ENCODE data around the gene GJC3. TPM values are rescaled to one million over a fixed set of nuclear protein-coding genes. Genes with fewer than 3 reads are reported as not detected.

GJC3 gene
- total and polyA plus RNA-seq, 2 of the 13 experiments (the other 11 are each of a cell fraction or from before 2014, with no cell fraction given) = 0.75 to 1.4 TPM

GRCh38 chr7:99928994-99929729, at the start of gene GJC3 (continued):
- TF ChIP-seq RERE (CRISPR knock-in tag; IDR thresholded peaks at IDR 0.05; ENCODE audit: low read depth) (no peak), ZNF12 (CRISPR knock-in tag; IDR thresholded peaks at IDR 0.05) (no peak), POLR2G (IDR thresholded peaks at IDR 0.05; ENCODE audit: low read depth, low read length) (peak; percentile 66), STAT6 (CRISPR knock-in tag; IDR thresholded peaks at IDR 0.05; ENCODE audit: borderline replicate concordance) (no peak), NCOA5 (CRISPR knock-in tag; IDR thresholded peaks at IDR 0.05) (no peak), RFX3 (CRISPR knock-in tag; IDR thresholded peaks at IDR 0.05) (no peak), ZNF333 (CRISPR knock-in tag; IDR thresholded peaks at IDR 0.05; ENCODE audit: borderline replicate concordance) (no peak)
- TF ChIP-seq, protein P1, sequence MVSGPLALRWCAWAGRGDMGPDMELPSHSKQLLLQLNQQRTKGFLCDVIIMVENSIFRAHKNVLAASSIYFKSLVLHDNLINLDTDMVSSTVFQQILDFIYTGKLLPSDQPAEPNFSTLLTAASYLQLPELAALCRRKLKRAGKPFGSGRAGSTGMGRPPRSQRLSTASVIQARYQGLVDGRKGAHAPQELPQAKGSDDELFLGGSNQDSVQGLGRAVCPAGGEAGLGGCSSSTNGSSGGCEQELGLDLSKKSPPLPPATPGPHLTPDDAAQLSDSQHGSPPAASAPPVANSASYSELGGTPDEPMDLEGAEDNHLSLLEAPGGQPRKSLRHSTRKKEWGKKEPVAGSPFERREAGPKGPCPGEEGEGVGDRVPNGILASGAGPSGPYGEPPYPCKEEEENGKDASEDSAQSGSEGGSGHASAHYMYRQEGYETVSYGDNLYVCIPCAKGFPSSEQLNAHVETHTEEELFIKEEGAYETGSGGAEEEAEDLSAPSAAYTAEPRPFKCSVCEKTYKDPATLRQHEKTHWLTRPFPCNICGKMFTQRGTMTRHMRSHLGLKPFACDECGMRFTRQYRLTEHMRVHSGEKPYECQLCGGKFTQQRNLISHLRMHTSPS (CRISPR knock-in tag; IDR thresholded peaks at IDR 0.05; ENCODE audit: low read depth) = peak; percentile 26; the same call in 1 of the 2 replicates
- TF ChIP-seq, protein P2, sequence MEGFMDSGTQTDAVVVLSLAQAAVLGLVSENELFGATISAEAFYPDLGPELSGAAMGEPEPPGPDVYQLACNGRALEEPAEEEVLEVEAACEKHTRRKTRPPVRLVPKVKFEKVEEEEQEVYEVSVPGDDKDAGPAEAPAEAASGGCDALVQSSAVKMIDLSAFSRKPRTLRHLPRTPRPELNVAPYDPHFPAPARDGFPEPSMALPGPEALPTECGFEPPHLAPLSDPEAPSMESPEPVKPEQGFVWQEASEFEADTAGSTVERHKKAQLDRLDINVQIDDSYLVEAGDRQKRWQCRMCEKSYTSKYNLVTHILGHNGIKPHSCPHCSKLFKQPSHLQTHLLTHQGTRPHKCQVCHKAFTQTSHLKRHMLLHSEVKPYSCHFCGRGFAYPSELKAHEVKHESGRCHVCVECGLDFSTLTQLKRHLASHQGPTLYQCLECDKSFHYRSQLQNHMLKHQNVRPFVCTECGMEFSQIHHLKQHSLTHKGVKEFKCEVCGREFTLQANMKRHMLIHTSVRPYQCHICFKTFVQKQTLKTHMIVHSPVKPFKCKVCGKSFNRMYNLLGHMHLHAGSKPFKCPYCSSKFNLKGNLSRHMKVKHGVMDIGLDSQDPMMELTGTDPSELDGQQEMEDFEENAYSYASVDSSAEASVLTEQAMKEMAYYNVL (CRISPR knock-in tag; IDR thresholded peaks at IDR 0.05; ENCODE audit: borderline replicate concordance) = peak; percentile 43; the same call in 1 of the 2 replicates
- TF ChIP-seq, protein P3, sequence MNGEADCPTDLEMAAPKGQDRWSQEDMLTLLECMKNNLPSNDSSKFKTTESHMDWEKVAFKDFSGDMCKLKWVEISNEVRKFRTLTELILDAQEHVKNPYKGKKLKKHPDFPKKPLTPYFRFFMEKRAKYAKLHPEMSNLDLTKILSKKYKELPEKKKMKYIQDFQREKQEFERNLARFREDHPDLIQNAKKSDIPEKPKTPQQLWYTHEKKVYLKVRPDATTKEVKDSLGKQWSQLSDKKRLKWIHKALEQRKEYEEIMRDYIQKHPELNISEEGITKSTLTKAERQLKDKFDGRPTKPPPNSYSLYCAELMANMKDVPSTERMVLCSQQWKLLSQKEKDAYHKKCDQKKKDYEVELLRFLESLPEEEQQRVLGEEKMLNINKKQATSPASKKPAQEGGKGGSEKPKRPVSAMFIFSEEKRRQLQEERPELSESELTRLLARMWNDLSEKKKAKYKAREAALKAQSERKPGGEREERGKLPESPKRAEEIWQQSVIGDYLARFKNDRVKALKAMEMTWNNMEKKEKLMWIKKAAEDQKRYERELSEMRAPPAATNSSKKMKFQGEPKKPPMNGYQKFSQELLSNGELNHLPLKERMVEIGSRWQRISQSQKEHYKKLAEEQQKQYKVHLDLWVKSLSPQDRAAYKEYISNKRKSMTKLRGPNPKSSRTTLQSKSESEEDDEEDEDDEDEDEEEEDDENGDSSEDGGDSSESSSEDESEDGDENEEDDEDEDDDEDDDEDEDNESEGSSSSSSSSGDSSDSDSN (CRISPR knock-in tag; IDR thresholded peaks at IDR 0.05) = peak; percentile 70
- TF ChIP-seq, protein P4, sequence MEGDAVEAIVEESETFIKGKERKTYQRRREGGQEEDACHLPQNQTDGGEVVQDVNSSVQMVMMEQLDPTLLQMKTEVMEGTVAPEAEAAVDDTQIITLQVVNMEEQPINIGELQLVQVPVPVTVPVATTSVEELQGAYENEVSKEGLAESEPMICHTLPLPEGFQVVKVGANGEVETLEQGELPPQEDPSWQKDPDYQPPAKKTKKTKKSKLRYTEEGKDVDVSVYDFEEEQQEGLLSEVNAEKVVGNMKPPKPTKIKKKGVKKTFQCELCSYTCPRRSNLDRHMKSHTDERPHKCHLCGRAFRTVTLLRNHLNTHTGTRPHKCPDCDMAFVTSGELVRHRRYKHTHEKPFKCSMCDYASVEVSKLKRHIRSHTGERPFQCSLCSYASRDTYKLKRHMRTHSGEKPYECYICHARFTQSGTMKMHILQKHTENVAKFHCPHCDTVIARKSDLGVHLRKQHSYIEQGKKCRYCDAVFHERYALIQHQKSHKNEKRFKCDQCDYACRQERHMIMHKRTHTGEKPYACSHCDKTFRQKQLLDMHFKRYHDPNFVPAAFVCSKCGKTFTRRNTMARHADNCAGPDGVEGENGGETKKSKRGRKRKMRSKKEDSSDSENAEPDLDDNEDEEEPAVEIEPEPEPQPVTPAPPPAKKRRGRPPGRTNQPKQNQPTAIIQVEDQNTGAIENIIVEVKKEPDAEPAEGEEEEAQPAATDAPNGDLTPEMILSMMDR (CRISPR knock-in tag; IDR thresholded peaks at IDR 0.05) = peak; percentile 77

Measured in HepG2 (cell line).